Mesenchymal stem cell (in vitro differentiated cells and primary cell): ENCODE measurements around the gene SKIL.

Source experiments
- DNase-seq: peaks from one replicate; pipeline ENCODE4 v3.0.0-alpha.2; 2013
- H2AFZ ChIP-seq: one replicate; pipeline ENCODE4 v1.6.1; 2013; ENCODE audit warnings: low read depth, mild to moderate bottlenecking, control low read depth, inconsistent platforms, low read length, moderate library complexity
- H2AK5ac ChIP-seq: 2 replicates; pipeline ENCODE4 v1.6.1; 2013; ENCODE audit warnings: low read length, moderate library complexity, mild to moderate bottlenecking, inconsistent platforms; ENCODE audit not compliant: severe bottlenecking
- H2BK120ac ChIP-seq: one replicate; pipeline ENCODE4 v1.6.1; 2013; ENCODE audit warnings: low read depth, mild to moderate bottlenecking, inconsistent platforms, low read length, moderate library complexity
- H2BK12ac ChIP-seq, 2 experiments: one replicate each; pipeline ENCODE4 v1.6.1; 2013; ENCODE audit warnings: inconsistent platforms in 2 of 2, low read length in 2 of 2, mild to moderate bottlenecking in 2 of 2, moderate library complexity in 2 of 2, control low read depth in 1 of 2
- H2BK15ac ChIP-seq: one replicate; pipeline ENCODE4 v1.6.1; 2013; ENCODE audit warnings: mild to moderate bottlenecking, low read depth, inconsistent platforms; ENCODE audit not compliant: poor library complexity, severe bottlenecking
- H2BK5ac ChIP-seq: 2 replicates; pipeline ENCODE4 v1.6.1; 2013; ENCODE audit warnings: low read depth, mild to moderate bottlenecking, low read length, control low read depth, inconsistent platforms; ENCODE audit not compliant: poor library complexity, severe bottlenecking
- H3K14ac ChIP-seq, 2 experiments: one replicate each; pipeline ENCODE4 v1.6.1; 2013; ENCODE audit warnings: inconsistent platforms in 2 of 2, low read length in 2 of 2, control low read depth in 1 of 2, mild to moderate bottlenecking in 1 of 2, moderate library complexity in 1 of 2
- H3K18ac ChIP-seq, 2 experiments: one replicate each; pipeline ENCODE4 v1.6.1; 2013; ENCODE audit warnings: inconsistent platforms in 2 of 2, low read length in 2 of 2, control low read depth in 1 of 2, low read depth in 1 of 2, mild to moderate bottlenecking in 1 of 2
- H3K23ac ChIP-seq, 2 experiments: one replicate each; pipeline ENCODE4 v1.6.1; 2013; ENCODE audit warnings: inconsistent platforms in 2 of 2, low read length in 2 of 2, mild to moderate bottlenecking in 2 of 2, moderate library complexity in 2 of 2, control low read depth in 1 of 2
- H3K27ac ChIP-seq: 2 replicates; pipeline ENCODE4 v1.5.1; 2013; ENCODE audit warnings: mild to moderate bottlenecking, moderate library complexity, low read length, control low read depth, inconsistent platforms; ENCODE audit not compliant: poor library complexity, severe bottlenecking
- H3K27me3 ChIP-seq, 2 experiments: 2 replicates each; pipeline versions ENCODE4 v1.6.1 to v1.7.0; 2013; ENCODE audit warnings: low read length in 2 of 2, mild to moderate bottlenecking in 2 of 2, moderate library complexity in 2 of 2, control low read depth in 1 of 2, inconsistent platforms in 1 of 2; ENCODE audit not compliant: control insufficient read depth in 1 of 2, insufficient read depth in 1 of 2
- H3K36me3 ChIP-seq, 2 experiments: 2 replicates each; pipeline versions ENCODE4 v1.6.1 to v1.7.0; 2013; ENCODE audit warnings: low read length in 2 of 2, control low read depth in 1 of 2, inconsistent platforms in 1 of 2, low read depth in 1 of 2, mild to moderate bottlenecking in 1 of 2; ENCODE audit not compliant: insufficient read depth in 2 of 2, control insufficient read depth in 1 of 2
- H3K4ac ChIP-seq, 2 experiments: one replicate each; pipeline ENCODE4 v1.6.1; 2013; ENCODE audit warnings: inconsistent platforms in 2 of 2, low read length in 2 of 2, mild to moderate bottlenecking in 2 of 2, moderate library complexity in 2 of 2, control low read depth in 1 of 2, low read depth in 1 of 2
- H3K4me1 ChIP-seq: 2 replicates; pipeline ENCODE4 v1.6.1; 2013; ENCODE audit warnings: low read depth, low read length, control low read depth; ENCODE audit not compliant: control insufficient read depth, insufficient read depth
- H3K4me2 ChIP-seq: 2 replicates; pipeline ENCODE4 v1.6.1; 2013; ENCODE audit warnings: low read length, mild to moderate bottlenecking, inconsistent platforms; ENCODE audit not compliant: poor library complexity, severe bottlenecking
- H3K4me3 ChIP-seq, 2 experiments: 2 replicates each; pipeline versions ENCODE4 v1.5.1 to v1.7.0; 2013; ENCODE audit warnings: low read length in 2 of 2, mild to moderate bottlenecking in 2 of 2, control low read depth in 1 of 2, low read depth in 1 of 2; ENCODE audit not compliant: insufficient read depth in 1 of 2
- H3K79me1 ChIP-seq: replicated peaks from 2 replicates; pipeline ENCODE4 v1.6.1; 2013; ENCODE audit warnings: mild to moderate bottlenecking, control low read depth, low read length, inconsistent platforms; ENCODE audit not compliant: poor library complexity, severe bottlenecking
- H3K9ac ChIP-seq: 2 replicates; pipeline ENCODE4 v1.7.0; 2013; ENCODE audit warnings: mild to moderate bottlenecking, low read length, moderate library complexity
- H3K9me3 ChIP-seq: 2 replicates; pipeline ENCODE4 v1.7.0; 2013; ENCODE audit warnings: mild to moderate bottlenecking, low read length; ENCODE audit not compliant: control insufficient read depth
- H4K8ac ChIP-seq: one replicate; pipeline ENCODE4 v1.6.1; 2013; ENCODE audit warnings: inconsistent platforms, mild to moderate bottlenecking, low read length, moderate library complexity
- H4K91ac ChIP-seq: one replicate; pipeline ENCODE4 v1.6.1; 2013; ENCODE audit warnings: mild to moderate bottlenecking, low read length, inconsistent platforms
- WGBS: methylation state at CpG from one replicate; pipeline ENCODE4 v1.1.7; 2013; ENCODE audit warnings: mixed read lengths; 5-methylcytosine and 5-hydroxymethylcytosine counted together

Gene SKIL

DNA sequence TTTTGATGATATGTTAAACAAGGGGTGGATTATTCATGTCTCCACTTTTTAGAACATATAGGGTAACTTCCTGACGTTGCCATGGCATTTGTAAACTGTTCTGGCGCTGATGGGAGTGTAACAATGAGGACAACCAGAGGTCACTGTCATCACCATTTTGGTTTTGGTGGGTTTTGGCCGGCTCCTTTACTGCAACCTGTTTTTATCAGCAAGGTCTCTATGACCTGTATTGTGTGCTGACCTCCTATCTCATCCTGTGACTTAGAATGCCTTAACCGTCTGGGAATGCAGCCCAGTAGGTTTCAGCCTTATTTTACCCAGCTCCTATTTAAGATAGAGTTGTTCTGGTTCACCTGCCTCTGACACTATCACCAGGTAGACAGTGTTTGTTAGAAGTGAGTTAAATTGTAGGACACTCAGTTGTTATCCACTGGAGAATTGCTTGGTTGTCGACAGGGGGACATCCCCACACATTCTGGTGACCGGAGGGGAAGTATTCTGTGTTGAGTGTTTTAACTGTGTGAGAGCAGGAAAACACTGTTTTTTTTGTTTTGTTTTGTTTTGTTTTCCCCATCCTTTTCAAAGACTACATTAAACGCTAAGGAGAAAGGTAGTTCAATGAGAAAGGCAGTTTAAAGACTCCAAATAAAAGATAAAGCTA, 36.9 kb upstream of the SKIL start:
- Histone ChIP-seq H3K9ac (no peak overlapping the region), H4K8ac (no peak overlapping the region), H2BK15ac (no peak overlapping the region), H2AFZ (no peak overlapping the region), H3K18ac (no peak overlapping the region), H3K27ac (no peak overlapping the region), H3K14ac (no peak overlapping the region), H3K4me3 (no peak overlapping the region), H3K27me3 (no peaks in the 10 kb centered on the region), H2BK5ac (no peak overlapping the region), H2BK120ac (no peak overlapping the region), H2BK12ac (no peak overlapping the region), H3K23ac (no peak overlapping the region), H3K4me2 (no peak overlapping the region), H2AK5ac (peak overlapping the region; percentile 91), H3K36me3 (no peaks in the 10 kb centered on the region), H3K4me1 (peaks cover 6% of the 10 kb centered on the region), H3K79me1 (no peaks in the 10 kb centered on the region), H3K9me3 (no peaks in the 10 kb centered on the region), H3K4ac (no peak overlapping the region), H4K91ac (no peak overlapping the region)
- 88% methylated on average over 5 of the region's 7 CpGs for WGBS
- DNase-seq = no peak

DNA sequence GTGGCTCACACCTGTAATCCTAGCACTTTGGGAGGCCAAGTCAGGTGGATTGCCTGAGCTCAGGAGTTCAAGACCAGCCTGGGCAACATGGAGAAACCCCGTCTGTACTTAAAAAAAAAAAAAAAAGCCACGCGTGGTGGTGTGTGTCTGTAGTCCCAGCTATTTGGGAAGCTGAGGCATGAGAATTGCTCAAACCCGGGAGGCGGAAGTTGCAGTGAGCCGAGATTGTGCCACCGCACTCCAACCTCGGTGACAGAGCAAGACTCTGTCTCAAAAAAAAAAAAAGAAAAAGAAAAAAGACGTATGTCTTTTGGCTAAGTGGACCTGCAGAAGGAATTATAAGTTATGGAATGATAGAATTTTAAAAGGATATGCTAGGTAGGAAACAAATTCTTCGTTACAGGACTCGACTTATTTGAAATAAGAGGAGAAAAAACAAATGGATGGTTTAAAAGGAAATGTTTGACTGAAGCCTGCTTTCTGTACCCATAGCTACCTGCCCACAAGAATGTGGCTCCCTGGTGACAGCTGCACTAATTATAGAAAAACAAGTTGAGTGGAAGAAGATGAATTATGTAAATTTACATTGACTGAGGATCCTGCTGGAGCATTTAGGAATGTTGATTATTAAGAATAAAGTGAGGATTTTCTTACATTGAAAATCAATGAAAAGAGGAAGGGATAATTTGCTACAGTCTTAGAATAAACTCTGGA, 36.0 kb upstream of the SKIL start:
- no peak for DNase-seq

DNA sequence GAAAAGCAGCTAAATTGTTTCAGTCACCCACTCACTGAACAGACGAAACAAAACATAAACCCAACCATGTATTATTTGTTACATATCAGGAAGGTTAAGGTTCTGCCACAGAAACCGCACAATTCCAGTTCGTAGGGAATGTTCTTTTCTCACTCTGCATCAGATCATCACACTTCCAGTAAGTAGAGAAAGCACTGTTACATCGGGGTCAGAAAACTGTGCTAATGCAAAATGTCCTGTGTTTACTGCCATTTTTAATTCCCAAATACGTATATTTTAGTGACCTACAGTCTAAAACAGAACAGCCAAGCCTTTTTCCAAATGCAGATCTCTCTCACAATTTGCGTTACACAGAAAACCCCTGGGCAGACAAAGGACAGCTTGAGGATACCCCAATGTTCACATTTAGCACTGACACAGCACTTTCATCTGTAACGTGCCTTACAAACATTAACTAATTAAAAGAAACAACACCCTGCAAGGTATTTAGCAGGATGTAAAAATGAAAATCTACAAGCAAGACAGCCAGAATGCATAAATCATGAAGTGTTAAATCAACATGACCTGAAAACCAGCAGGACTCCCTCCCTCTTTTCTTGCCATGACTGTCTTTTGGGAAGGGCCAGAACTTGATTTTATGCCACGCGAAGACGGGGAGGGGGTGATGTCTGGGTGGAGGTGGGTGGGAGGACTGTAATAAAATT, 34.8 kb upstream of the SKIL start:
- no peaks in the 10 kb centered on the region for H3K79me1 ChIP-seq
- no peak overlapping the region for H2AFZ ChIP-seq
- peak overlapping the region; percentile 33 for H2BK5ac ChIP-seq
- H3K4ac ChIP-seq = no peak overlapping the region
- H2AK5ac ChIP-seq = no peak overlapping the region
- 82% methylated on average over 7 of the region's 10 CpGs for WGBS
- H3K27ac ChIP-seq = peak overlapping the region; percentile 90
- DNase-seq = no peak
- no peak overlapping the region for H3K9ac ChIP-seq
- H2BK12ac ChIP-seq = no peak overlapping the region
- H3K4me3 ChIP-seq = no peak overlapping the region
- H3K4me2 ChIP-seq = peak overlapping the region; percentile 53
- peaks cover 6% of the 10 kb centered on the region for H3K4me1 ChIP-seq
- H4K8ac ChIP-seq = no peak overlapping the region
- H3K36me3 ChIP-seq = no peaks in the 10 kb centered on the region
- no peak overlapping the region for H3K14ac ChIP-seq
- no peak overlapping the region for H2BK120ac ChIP-seq
- no peak overlapping the region for H4K91ac ChIP-seq
- no peaks in the 10 kb centered on the region for H3K27me3 ChIP-seq
- H2BK15ac ChIP-seq = no peak overlapping the region
- H3K18ac ChIP-seq = no peak overlapping the region
- no peaks in the 10 kb centered on the region for H3K9me3 ChIP-seq
- H3K23ac ChIP-seq = no peak overlapping the region

More for the DNA sequence above, 36.0 kb upstream of the SKIL start:
- Histone ChIP-seq H3K4me2 (no peak overlapping the region), H3K27ac (no peak overlapping the region), H2BK15ac (no peak overlapping the region), H3K4me3 (no peak overlapping the region), H4K91ac (no peak overlapping the region), H3K14ac (no peak overlapping the region), H3K9ac (no peak overlapping the region), H2BK12ac (no peak overlapping the region), H3K27me3 (no peaks in the 10 kb centered on the region), H2BK120ac (no peak overlapping the region), H3K79me1 (no peaks in the 10 kb centered on the region), H2AK5ac (no peak overlapping the region), H4K8ac (no peak overlapping the region), H3K36me3 (no peaks in the 10 kb centered on the region), H3K23ac (no peak overlapping the region), H3K9me3 (no peaks in the 10 kb centered on the region), H3K4me1 (peaks cover 6% of the 10 kb centered on the region), H3K18ac (no peak overlapping the region), H3K4ac (no peak overlapping the region), H2AFZ (no peak overlapping the region), H2BK5ac (no peak overlapping the region)
- 96% methylated on average over 11 of the region's 11 CpGs for WGBS

DNA sequence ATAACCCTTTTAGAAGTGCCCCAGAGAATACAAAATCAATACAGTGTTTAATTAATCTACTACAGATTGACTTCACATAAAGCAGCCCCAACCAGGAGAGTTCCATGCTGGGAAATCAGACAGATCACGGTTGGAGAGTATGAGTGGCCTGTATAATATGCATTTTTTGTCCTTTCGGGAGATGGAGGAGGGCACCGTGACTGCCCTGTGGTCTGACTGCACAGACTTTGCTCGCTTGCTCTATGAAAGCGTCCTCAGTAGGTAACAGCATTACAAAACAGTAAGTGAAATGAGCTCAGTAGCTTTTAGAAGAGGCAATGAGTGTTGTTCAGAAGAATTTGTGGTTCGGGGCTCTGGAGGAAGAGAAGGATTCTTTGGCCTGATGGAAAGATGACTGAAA, 34.2 kb upstream of the SKIL start:
- Histone ChIP-seq H3K18ac (no peak overlapping the region), H4K8ac (no peak overlapping the region), H3K79me1 (no peaks in the 10 kb centered on the region), H2BK120ac (no peak overlapping the region), H3K27me3 (no peaks in the 10 kb centered on the region), H3K14ac (no peak overlapping the region), H4K91ac (no peak overlapping the region), H3K36me3 (no peaks in the 10 kb centered on the region), H2BK12ac (no peak overlapping the region), H2BK5ac (no peak overlapping the region), H3K4ac (no peak overlapping the region), H3K23ac (no peak overlapping the region), H3K27ac (peak overlapping the region; percentile 90), H2BK15ac (no peak overlapping the region), H3K9me3 (peaks cover 2% of the 10 kb centered on the region), H3K4me2 (peak overlapping the region; percentile 53), H3K4me1 (peaks cover 6% of the 10 kb centered on the region), H3K9ac (no peak overlapping the region), H2AK5ac (no peak overlapping the region), H3K4me3 (no peak overlapping the region), H2AFZ (no peak overlapping the region)
- 91% methylated on average over 6 of the region's 6 CpGs for WGBS
- no peak for DNase-seq
